K562 (cell line): ENCODE data around the gene TMEM203. TPM values are rescaled to one million over a fixed set of nuclear protein-coding genes. Genes with fewer than 3 reads are reported as not detected.

Experiments used
- ATF7 ChIP-seq: fragments of 450-650 bp; IDR thresholded peaks from 2 replicates; pipeline ENCODE4 v1.7.1; 2014; ENCODE audit warnings: mild to moderate bottlenecking, moderate library complexity
- BCLAF1 ChIP-seq, 2 experiments: fragments of 450-650 bp in 1 of 2; IDR thresholded peaks; 2 replicates each; pipeline ENCODE4 v1.6.1; 2011 to 2017; ENCODE audit warnings: low read depth in 2 of 2, antibody characterized with exemption in 1 of 2, borderline replicate concordance in 1 of 2, low read length in 1 of 2, mild to moderate bottlenecking in 1 of 2, mixed read lengths in 1 of 2; ENCODE audit not compliant: control insufficient read depth in 1 of 2
- CBX8 ChIP-seq: fragments of 200-600 bp; sonication (generic); IDR thresholded peaks from 2 replicates; pipeline ENCODE4 v1.6.1; 2012; ENCODE audit warnings: borderline replicate concordance, mixed run types, low read depth, mild to moderate bottlenecking, moderate library complexity, mixed read lengths, low read length, control low read depth, inconsistent platforms; ENCODE audit not compliant: poor library complexity, severe bottlenecking; ENCODE audit errors: extremely low read depth
- GTF2F1 ChIP-seq: IDR thresholded peaks from 2 replicates; pipeline ENCODE4 v1.6.1; 2011; ENCODE audit warnings: low read depth, low read length, improper control_type of control experiment
- HEY1 ChIP-seq: fragments of 250-450 bp; sonication (Bioruptor Pico); IDR thresholded peaks from 2 replicates; pipeline ENCODE4 v1.5.0; 2020; ENCODE audit warnings: mild to moderate bottlenecking, moderate library complexity, borderline replicate concordance
- HOMEZ ChIP-seq: fragments of 250-450 bp; sonication (Bioruptor Pico); IDR thresholded peaks from 2 replicates; pipeline ENCODE4 v1.4.0; 2020; ENCODE audit warnings: mild to moderate bottlenecking, moderate library complexity
- HOXB6 ChIP-seq: fragments of 250-450 bp; sonication (Bioruptor Pico); IDR thresholded peaks from 2 replicates; pipeline ENCODE4 v1.5.1; 2022; ENCODE audit warnings: mild to moderate bottlenecking, borderline replicate concordance
- MCM3 ChIP-seq: fragments of 450-650 bp; IDR thresholded peaks from 2 replicates; pipeline ENCODE4 v1.6.1; 2016
- RBFOX2 ChIP-seq: fragments of 200-400 bp; formaldehyde crosslinking; IDR thresholded peaks from 2 replicates; pipeline ENCODE4 v1.6.1; 2017; ENCODE audit warnings: low read depth, mild to moderate bottlenecking, low read length, moderate library complexity
- RBM15 ChIP-seq: fragments of 200-400 bp; formaldehyde crosslinking; IDR thresholded peaks from 2 replicates; pipeline ENCODE4 v1.6.1; 2018; ENCODE audit warnings: mild to moderate bottlenecking, low read length, moderate library complexity; ENCODE audit not compliant: insufficient read depth
- SETDB1 ChIP-seq: IDR thresholded peaks from one replicate; pipeline ENCODE4 v1.6.1; 2012; ENCODE audit warnings: low read length, control low read depth, inconsistent platforms
- YBX1 ChIP-seq: fragments of 450-650 bp; IDR thresholded peaks from 2 replicates; pipeline ENCODE4 v1.7.1; 2016; ENCODE audit warnings: mild to moderate bottlenecking
- ZKSCAN3 ChIP-seq: fragments of 250-450 bp; sonication (Bioruptor Pico); IDR thresholded peaks from 2 replicates; pipeline ENCODE4 v1.4.0; 2020
- ZNF121 ChIP-seq: sonication (generic); formaldehyde crosslinking; conservative IDR thresholded peaks from 2 replicates; pipeline ENCODE4 v1.8.0; 2022; ENCODE audit warnings: missing genetic modification reagents
- ZNF165 ChIP-seq: fragments of 250-450 bp; sonication (Bioruptor Pico); IDR thresholded peaks from 2 replicates; pipeline ENCODE4 v1.4.0; 2020; ENCODE audit warnings: borderline replicate concordance
- ZNF197 ChIP-seq: fragments of 200-800 bp; sonication (Bioruptor generic); IDR thresholded peaks from 2 replicates; pipeline ENCODE4 v1.6.1; 2016; ENCODE audit warnings: low read depth, missing genetic modification characterization, missing compliant biosample characterization
- polyA plus RNA-seq, 8 experiments: library from polyadenylated mRNA; depleted of rRNA in 4 of 8; stranded (reverse) in 5 of 8; unstranded in 3 of 8; fragments of >200 nt; fragmentation: Nextera tagmentation in 2 of 8; fragmentation: Illumina TruSeq in 1 of 8; extraction: Ambion mirVana in 2 of 8; extraction: Trizol in 1 of 8; gene quantifications; 2 replicates each; pipeline versions ENCODE4 v1.2.1 to v1.2.3, GENCODE V29; 2011 to 2014; ENCODE audit warnings: inconsistent platforms in 1 of 8, missing spikeins in 1 of 8
- total RNA-seq, 7 experiments: library from RNA; depleted of rRNA in 6 of 7; stranded (reverse); fragments of >200 nt in 6 of 7; fragmentation: Illumina TruSeq in 2 of 7; extraction: Trizol in 2 of 7; gene quantifications; 2 replicates each; pipeline versions ENCODE4 v1.2.1 to v1.2.3, GENCODE V29; 2011 to 2021; ENCODE audit warnings: low replicate concordance in 1 of 7
- TF ChIP-seq, protein P1 (sequence below): IDR thresholded peaks from 2 replicates; pipeline ENCODE4 v1.6.1; 2014; ENCODE audit warnings: antibody characterized with exemption
- TF ChIP-seq, protein P2 (sequence below): sonication (generic); formaldehyde crosslinking; IDR thresholded peaks from 2 replicates; pipeline ENCODE4 v1.9.0; 2022; ENCODE audit warnings: mild to moderate bottlenecking, missing genetic modification reagents
- TF ChIP-seq, protein P3 (sequence below): sonication (generic); formaldehyde crosslinking; IDR thresholded peaks from 2 replicates; pipeline ENCODE4 v1.8.0; 2022; ENCODE audit warnings: missing genetic modification reagents, mild to moderate bottlenecking, moderate library complexity, borderline replicate concordance

Gene TMEM203
- total and polyA plus RNA-seq, 9 of the 15 experiments (the other 6 are each of a cell fraction or from before 2014, with no cell fraction given) = 8.8 to 59.5 (median 37.6) TPM

- TF ChIP-seq YBX1 (no peak), HOXB6 (CRISPR knock-in tag) (no peak), GTF2F1 (0 out of 2 replicates have a peak, but pooled peaks have one; percentile 46), MCM3 (no peak), HOMEZ (CRISPR knock-in tag) (no peak), ZNF121 (CRISPR knock-in tag) (no peak), ATF7 (peak; percentile 56; the same call in 1 of the 2 replicates), RBM15 (no peak), ZNF197 (CRISPR knock-in tag) (no peak), HEY1 (CRISPR knock-in tag) (no peak), ZKSCAN3 (no peak), ZNF165 (CRISPR knock-in tag) (no peak), CBX8 (no peak), RBFOX2 (peak; percentile 84), SETDB1 (no peak), BCLAF1 (IDR thresholded peaks at IDR 0.05; ENCODE audit: borderline replicate concordance in 1 of 2, control insufficient read depth in 1 of 2, low read depth in 2 of 2, low read length in 1 of 2) (no peak)
- TF ChIP-seq, protein P1, sequence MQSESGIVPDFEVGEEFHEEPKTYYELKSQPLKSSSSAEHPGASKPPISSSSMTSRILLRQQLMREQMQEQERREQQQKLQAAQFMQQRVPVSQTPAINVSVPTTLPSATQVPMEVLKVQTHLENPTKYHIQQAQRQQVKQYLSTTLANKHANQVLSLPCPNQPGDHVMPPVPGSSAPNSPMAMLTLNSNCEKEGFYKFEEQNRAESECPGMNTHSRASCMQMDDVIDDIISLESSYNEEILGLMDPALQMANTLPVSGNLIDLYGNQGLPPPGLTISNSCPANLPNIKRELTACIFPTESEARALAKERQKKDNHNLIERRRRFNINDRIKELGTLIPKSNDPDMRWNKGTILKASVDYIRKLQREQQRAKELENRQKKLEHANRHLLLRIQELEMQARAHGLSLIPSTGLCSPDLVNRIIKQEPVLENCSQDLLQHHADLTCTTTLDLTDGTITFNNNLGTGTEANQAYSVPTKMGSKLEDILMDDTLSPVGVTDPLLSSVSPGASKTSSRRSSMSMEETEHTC = no peak
- TF ChIP-seq, protein P2, sequence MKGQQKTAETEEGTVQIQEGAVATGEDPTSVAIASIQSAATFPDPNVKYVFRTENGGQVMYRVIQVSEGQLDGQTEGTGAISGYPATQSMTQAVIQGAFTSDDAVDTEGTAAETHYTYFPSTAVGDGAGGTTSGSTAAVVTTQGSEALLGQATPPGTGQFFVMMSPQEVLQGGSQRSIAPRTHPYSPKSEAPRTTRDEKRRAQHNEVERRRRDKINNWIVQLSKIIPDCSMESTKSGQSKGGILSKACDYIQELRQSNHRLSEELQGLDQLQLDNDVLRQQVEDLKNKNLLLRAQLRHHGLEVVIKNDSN = no peak
- TF ChIP-seq, protein P3, sequence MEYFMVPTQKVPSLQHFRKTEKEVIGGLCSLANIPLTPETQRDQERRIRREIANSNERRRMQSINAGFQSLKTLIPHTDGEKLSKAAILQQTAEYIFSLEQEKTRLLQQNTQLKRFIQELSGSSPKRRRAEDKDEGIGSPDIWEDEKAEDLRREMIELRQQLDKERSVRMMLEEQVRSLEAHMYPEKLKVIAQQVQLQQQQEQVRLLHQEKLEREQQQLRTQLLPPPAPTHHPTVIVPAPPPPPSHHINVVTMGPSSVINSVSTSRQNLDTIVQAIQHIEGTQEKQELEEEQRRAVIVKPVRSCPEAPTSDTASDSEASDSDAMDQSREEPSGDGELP (CRISPR knock-in tag) = peak; percentile 73
These were observed 17.9 kb upstream of the TMEM203 start (continued) for GRCh38 chr9:137223078-137223970.
